T-helper 22 cell (primary cell): ENCODE measurements around the gene NFYB.
"Not testable (repeated sequence)": the region's sequence is repeated elsewhere in the genome, so short reads cannot be mapped to it uniquely, and the experiment has no call there.

Source experiments
- DNase-seq: peaks from one replicate; pipeline ENCODE4 v3.0.0-alpha.2; 2020; ENCODE audit warnings: low read depth

NFYB gene

GRCh38 chr12:104114834-104115586, 23.0 kb downstream of the NFYB start:
- not testable (repeated sequence) for DNase-seq

DNA sequence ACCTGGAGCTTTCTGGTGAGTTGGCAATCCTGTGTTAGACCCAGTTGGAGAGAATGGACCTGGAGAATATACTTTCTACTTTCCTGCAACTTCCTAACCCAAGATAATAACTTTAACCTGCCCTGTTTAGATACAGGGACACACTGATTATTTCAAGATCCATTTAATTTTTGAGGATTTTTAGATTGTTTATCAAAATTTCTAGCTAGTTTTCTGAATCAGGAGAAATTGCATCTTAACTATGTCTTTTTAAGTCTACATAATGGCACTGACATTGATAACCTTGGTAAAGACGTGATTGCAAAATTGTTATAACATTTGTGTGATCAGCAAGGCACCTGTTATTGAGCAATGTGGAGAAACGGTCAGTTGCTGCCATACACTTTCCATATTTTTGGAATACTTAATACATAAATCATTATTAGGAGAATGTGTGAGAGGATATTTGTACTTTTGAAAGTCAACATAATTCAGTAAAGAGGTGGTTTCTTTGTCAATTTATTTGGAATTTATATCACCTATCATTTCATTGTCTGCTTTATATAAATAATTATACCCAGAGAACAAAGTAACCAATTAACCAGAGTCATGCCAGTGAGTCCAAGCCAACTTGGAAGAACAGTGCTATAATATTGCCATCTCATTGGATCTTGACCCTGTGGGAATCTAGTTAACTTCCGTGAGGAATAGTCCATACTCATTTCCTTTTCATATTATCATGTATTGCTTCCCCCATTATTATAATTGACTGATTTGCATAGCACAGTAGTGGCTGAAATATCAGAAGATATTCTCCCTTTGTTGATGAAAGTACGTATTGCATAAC, 28.4 kb downstream of the NFYB start:
- no peak for DNase-seq

GRCh38 chr12:104108755-104109445, 29.1 kb downstream of the NFYB start:
- peak; percentile 53 for DNase-seq

- no peak for DNase-seq
Observed at GRCh38 chr12:104106965-104107364, 31.0 kb downstream of the NFYB start.

DNA sequence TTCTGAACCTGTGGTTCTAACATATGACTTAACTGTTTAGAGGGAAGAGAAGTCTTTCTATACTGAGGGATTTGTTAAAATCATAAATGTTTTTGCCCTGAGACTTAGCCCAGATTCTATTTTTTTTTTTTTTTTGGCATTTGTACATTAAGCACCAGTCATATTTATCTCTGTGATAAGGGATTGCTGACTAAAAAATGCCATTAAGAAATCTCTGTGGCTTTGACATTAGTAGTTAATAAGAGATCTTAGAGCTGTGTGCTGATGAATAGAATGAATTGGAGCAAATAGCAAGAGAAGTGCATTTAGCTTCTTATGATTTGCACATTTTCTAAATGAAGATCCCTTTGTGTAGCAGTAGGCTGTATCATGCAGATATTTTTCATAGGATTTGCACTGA, 32.5 kb downstream of the NFYB start:
- DNase-seq, result no peak

DNA sequence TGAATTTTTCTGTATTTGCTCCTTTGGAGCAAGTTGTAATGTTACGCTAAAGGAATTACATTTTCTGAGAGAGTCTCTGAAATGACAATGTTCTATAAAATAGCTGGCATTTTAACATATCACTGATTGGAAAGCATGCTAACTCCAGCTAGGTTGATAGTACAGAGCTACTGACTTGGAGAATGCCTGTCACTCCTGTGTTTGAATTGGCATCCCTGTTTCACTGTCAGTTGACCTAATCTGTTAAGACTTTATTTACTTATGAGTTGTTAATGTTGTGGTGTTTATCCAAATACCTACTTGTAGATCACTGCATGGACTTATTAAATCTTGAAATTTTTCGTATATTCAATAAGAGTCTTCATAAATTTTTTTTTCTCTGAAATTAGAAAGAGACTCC, 40.1 kb downstream of the NFYB start:
- no peak for DNase-seq

- DNase-seq, result no peak
Observed at GRCh38 chr12:104095289-104095688, 42.7 kb downstream of the NFYB start.

GRCh38 chr12:104094284-104094683, 43.7 kb downstream of the NFYB start:
- DNase-seq, result no peak

DNA sequence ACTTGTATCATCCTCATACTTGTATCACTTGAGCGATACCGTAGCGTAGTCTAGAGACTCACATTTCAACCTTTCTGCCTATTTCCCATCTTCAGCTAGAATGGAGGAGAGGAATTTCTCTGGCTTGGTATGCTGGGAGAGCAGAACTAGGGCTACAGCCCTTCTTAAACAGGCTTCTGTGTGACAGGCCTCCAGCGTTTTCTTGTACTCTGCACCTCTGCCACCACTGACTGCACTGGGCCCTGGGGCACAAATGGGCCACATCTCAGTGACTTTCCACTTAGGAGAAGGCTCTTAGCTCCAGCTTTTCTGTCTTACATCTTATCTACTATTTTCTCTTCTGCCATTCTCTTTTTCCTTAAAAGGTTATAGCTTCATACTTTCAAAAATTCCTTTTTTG, 46.9 kb downstream of the NFYB start:
- DNase-seq, result no peak

DNA sequence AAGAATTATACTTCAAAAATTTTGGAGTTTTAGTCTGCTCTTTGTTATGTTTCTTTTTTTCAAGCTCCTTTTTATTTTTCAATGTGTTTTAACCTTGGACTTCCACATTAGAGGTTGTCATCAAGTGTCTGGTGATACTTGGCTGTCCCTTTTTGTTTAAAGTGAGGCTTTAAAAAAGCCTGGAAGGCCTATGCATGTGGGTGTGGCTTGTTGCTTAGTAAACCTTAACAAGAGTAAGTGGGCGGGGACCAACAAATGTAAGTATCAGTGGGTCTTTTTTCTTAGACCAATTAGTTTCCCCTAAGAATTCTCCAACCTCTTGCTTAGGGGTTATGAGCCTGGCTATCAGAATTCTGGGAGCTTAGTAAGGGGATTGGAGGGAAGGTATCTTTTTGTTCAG, 47.3 kb downstream of the NFYB start:
- no peak for DNase-seq

- no peak for DNase-seq
Observed at GRCh38 chr12:104083769-104084475, 54.1 kb downstream of the NFYB start.

DNA sequence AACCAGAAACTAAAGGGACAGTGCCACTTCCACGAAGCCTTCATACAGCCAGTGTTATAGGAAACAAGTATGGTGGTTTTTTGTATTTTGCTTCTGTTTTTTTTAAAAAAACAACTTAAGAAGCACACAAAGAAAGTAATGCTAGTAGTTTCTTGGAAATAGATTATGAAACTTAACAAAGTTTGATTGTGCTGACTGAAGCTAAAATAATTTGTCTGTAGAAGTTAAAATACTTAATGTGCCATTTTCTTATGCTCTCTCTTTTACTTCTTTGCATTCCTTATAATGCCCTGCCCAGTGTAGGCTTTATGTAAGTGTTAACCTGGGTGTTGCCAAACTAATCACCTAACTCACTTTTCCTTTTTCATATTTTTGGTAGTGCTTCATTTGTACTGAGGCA, 57.2 kb downstream of the NFYB start:
- DNase-seq, result no peak

- DNase-seq, result no peak
Observed at GRCh38 chr12:104079024-104079423, 59.0 kb downstream of the NFYB start.

- no peak for DNase-seq
Observed at GRCh38 chr12:104073699-104074098, 64.3 kb downstream of the NFYB start.

DNA sequence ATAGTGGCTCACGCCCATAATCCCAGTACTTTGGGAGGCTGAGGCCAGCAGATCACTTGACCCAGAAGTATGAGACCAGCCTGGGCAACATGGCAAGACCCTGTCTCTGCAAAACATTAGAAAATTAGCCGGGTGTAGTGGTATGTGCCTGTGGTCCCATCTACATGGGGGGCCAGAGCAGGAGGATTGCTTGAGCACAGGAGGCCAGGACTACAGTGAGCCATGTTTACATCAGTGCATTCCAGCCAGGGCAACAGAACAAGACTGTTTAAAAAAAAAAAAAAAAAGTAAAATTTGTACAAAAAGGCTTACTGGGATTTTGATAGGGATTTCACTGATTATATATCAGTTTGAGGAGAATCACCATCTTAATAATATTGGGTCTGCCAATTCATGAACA, 65.9 kb downstream of the NFYB start:
- DNase-seq, result no peak
